NB4 (cell line): ENCODE measurements around the gene RNF182.

ENCODE experiments used
- CTCF ChIP-seq: IDR thresholded peaks from one replicate; pipeline ENCODE4 v1.5.1; 2012; ENCODE audit warnings: low read depth, low read length
- POLR2A ChIP-seq: IDR thresholded peaks from 2 replicates; pipeline ENCODE4 v1.6.1; 2011; ENCODE audit warnings: mild to moderate bottlenecking; ENCODE audit not compliant: insufficient read length; ENCODE audit errors: extremely low read depth

- no peak for TF ChIP-seq CTCF
- no peak for TF ChIP-seq POLR2A
Measured at GRCh38 chr6:13914351-13914750, 10.4 kb upstream of the RNF182 start.
